ENCODE data around the gene CYP2E1. TPM values are rescaled to one million over a fixed set of nuclear protein-coding genes. Genes with fewer than 3 reads are reported as not detected.

Gene CYP2E1
- total and polyA plus RNA-seq, 10 of the 15 experiments (the other 5 are each of a cell fraction or from before 2014, with no cell fraction given) = 0.09 to 1.9 (median 0.28) TPM; not detected in 3

DNA sequence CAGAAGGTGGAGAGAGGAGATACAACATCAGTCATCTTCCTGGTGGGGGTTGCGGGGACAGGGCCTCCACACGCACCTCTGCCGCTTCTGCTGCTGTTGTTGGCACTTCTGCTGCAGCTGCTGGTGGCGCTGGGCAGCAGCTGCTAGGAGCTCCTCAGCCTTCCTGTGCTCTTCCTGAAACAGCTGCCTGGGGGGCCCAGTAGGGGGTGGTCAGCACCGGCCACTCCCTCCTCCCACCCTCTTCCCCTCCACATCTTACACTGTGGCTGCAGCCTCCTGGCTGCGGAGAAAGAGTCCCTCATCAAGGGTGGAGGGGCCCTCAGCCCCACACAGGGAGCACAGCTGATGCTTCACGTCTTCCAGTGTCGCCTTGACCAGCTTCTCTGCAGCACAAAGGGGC, 28.4 kb downstream of the CYP2E1 start:
- TF ChIP-seq SRF (IDR thresholded peaks at IDR 0.05; ENCODE audit: low read depth in 2 of 2, low read length in 2 of 2) (no peak), CEBPB (IDR thresholded peaks at IDR 0.05; ENCODE audit: borderline replicate concordance in 1 of 2, low read depth in 2 of 2, low read length in 2 of 2) (no peak), MEF2B (IDR thresholded peaks at IDR 0.05; ENCODE audit: partially characterized antibody, poor library complexity, severe bottlenecking) (no peak)
- CTCF ChIA-PET = no interaction called here

DNA sequence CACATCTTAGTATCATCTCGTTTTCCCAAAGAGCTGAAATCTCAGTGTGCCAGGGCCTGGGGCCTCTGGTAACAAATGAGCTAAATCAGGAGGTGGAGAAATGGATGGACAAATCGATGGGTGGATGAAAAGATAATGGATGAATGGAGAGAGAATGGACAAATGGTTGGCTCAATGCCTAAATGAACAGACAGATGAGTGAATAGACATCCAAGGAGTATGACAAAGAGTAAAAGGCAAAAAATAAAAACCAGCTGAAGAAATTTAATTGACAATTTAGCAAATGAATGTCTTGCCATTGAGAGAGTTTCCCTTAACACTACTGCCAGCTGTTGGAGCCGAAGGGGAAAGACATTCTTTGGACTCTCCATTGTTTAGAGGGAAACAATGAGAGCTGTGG, 30.2 kb downstream of the CYP2E1 start:
- Histone ChIP-seq H3K36me3 (ENCODE audit: control insufficient read depth in 2 of 2, insufficient read depth in 2 of 2, low read length in 1 of 2) (no peaks in the 10 kb centered on the region), H4K20me1 (ENCODE audit: control insufficient read depth, insufficient read depth) (no peaks in the 10 kb centered on the region), H3K9me3 (replicated peaks; ENCODE audit: control insufficient read depth, insufficient read depth, low read length) (no peaks in the 10 kb centered on the region), H3K79me2 (ENCODE audit: control insufficient read depth, insufficient read depth, low read length) (no peaks in the 10 kb centered on the region), H3K27me3 (replicated peaks in 1 of 2; ENCODE audit: control insufficient read depth in 2 of 2, insufficient read depth in 2 of 2, low read length in 1 of 2) (no peaks in the 10 kb centered on the region; a peak in 1 of 4 replicates), H3K9ac (ENCODE audit: control insufficient read depth, insufficient read depth, low read length) (no peak overlapping the region), H3K27ac (ENCODE audit: control insufficient read depth, insufficient read depth) (no peak overlapping the region), H3K4me2 (ENCODE audit: control insufficient read depth, insufficient read depth) (no peak overlapping the region), H2AFZ (ENCODE audit: control insufficient read depth, low read depth, low read length) (no peak overlapping the region), H3K4me3 (no peak overlapping the region), H3K4me1 (ENCODE audit: control insufficient read depth, insufficient read depth, low read length) (no peaks in the 10 kb centered on the region)
- ChIA-PET SMC1A (ENCODE audit: uncharacterized antibody, unreplicated experiment) (no interaction called here), POLR2A (no interaction called here), CTCF (no interaction called here), RAD21 (ENCODE audit: unreplicated experiment) (no interaction called here)
- no peak for ATAC-seq
- no TSS peak for BruUV-seq (replicated peaks)
- in situ Hi-C loops (cut with MboI) (no loop called here), intact Hi-C loops (cut with micrococcal nuclease; ENCODE audit: unreplicated experiment) (no loop called here)
- 0% methylated on average over 3 of the region's 3 CpGs for WGBS (ENCODE audit: insufficient coverage, insufficient replicate concordance, low lambda C conversion rate, missing lambda C conversion rate)
- no peak for DNase-seq (ENCODE audit: low read depth, low spot score)
- no peak for FAIRE-seq
- no peak for TF ChIP-seq NFXL1 (IDR thresholded peaks at IDR 0.05; ENCODE audit: borderline replicate concordance)
- no peak for TF ChIP-seq NFYB (IDR thresholded peaks at IDR 0.05; ENCODE audit: insufficient read depth, low read depth, low read length)
- TF ChIP-seq MYB (IDR thresholded peaks at IDR 0.05; ENCODE audit: borderline replicate concordance, low read depth, low read length) = no peak
- no peak for TF ChIP-seq MEF2B (IDR thresholded peaks at IDR 0.05; ENCODE audit: partially characterized antibody, poor library complexity, severe bottlenecking)
- no peak for TF ChIP-seq NRF1 (conservative IDR thresholded peaks at IDR 0.05; ENCODE audit: low read depth, low read length)
- TF ChIP-seq NR2F1 (conservative IDR thresholded peaks at IDR 0.05) = no peak
- TF ChIP-seq, protein P1, sequence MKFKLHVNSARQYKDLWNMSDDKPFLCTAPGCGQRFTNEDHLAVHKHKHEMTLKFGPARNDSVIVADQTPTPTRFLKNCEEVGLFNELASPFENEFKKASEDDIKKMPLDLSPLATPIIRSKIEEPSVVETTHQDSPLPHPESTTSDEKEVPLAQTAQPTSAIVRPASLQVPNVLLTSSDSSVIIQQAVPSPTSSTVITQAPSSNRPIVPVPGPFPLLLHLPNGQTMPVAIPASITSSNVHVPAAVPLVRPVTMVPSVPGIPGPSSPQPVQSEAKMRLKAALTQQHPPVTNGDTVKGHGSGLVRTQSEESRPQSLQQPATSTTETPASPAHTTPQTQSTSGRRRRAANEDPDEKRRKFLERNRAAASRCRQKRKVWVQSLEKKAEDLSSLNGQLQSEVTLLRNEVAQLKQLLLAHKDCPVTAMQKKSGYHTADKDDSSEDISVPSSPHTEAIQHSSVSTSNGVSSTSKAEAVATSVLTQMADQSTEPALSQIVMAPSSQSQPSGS (IDR thresholded peaks at IDR 0.05; ENCODE audit: low read length) = no peak
- no peak for TF ChIP-seq ESRRA (IDR thresholded peaks at IDR 0.05; ENCODE audit: low read length)
- no peak for TF ChIP-seq EP300 (IDR thresholded peaks at IDR 0.05; ENCODE audit: borderline replicate concordance in 1 of 2, control insufficient read depth in 1 of 2, low read depth in 2 of 2, low read length in 2 of 2)
- TF ChIP-seq, protein P2, sequence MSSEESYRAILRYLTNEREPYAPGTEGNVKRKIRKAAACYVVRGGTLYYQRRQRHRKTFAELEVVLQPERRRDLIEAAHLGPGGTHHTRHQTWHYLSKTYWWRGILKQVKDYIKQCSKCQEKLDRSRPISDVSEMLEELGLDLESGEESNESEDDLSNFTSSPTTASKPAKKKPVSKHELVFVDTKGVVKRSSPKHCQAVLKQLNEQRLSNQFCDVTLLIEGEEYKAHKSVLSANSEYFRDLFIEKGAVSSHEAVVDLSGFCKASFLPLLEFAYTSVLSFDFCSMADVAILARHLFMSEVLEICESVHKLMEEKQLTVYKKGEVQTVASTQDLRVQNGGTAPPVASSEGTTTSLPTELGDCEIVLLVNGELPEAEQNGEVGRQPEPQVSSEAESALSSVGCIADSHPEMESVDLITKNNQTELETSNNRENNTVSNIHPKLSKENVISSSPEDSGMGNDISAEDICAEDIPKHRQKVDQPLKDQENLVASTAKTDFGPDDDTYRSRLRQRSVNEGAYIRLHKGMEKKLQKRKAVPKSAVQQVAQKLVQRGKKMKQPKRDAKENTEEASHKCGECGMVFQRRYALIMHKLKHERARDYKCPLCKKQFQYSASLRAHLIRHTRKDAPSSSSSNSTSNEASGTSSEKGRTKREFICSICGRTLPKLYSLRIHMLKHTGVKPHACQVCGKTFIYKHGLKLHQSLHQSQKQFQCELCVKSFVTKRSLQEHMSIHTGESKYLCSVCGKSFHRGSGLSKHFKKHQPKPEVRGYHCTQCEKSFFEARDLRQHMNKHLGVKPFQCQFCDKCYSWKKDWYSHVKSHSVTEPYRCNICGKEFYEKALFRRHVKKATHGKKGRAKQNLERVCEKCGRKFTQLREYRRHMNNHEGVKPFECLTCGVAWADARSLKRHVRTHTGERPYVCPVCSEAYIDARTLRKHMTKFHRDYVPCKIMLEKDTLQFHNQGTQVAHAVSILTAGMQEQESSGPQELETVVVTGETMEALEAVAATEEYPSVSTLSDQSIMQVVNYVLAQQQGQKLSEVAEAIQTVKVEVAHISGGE (CRISPR knock-in tag; IDR thresholded peaks at IDR 0.05) = no peak
- TF ChIP-seq BCL11A (IDR thresholded peaks at IDR 0.05; ENCODE audit: low read depth, low read length) = no peak

More for the DNA sequence above, 28.4 kb downstream of the CYP2E1 start:
- Histone ChIP-seq H3K36me3 (ENCODE audit: control insufficient read depth in 2 of 2, insufficient read depth in 2 of 2, low read length in 1 of 2) (no peaks in the 10 kb centered on the region), H3K27me3 (replicated peaks in 1 of 2; ENCODE audit: control insufficient read depth in 2 of 2, insufficient read depth in 2 of 2, low read length in 1 of 2) (no peaks in the 10 kb centered on the region; a peak in 1 of 4 replicates), H3K27ac (ENCODE audit: control insufficient read depth, insufficient read depth) (no peak overlapping the region), H3K4me3 (no peak overlapping the region), H3K9ac (ENCODE audit: control insufficient read depth, insufficient read depth, low read length) (no peak overlapping the region), H4K20me1 (ENCODE audit: control insufficient read depth, insufficient read depth) (no peaks in the 10 kb centered on the region), H3K79me2 (ENCODE audit: control insufficient read depth, insufficient read depth, low read length) (no peaks in the 10 kb centered on the region), H2AFZ (ENCODE audit: control insufficient read depth, low read depth, low read length) (no peak overlapping the region), H3K4me1 (ENCODE audit: control insufficient read depth, insufficient read depth, low read length) (no peaks in the 10 kb centered on the region), H3K9me3 (replicated peaks; ENCODE audit: control insufficient read depth, insufficient read depth, low read length) (no peaks in the 10 kb centered on the region), H3K4me2 (ENCODE audit: control insufficient read depth, insufficient read depth) (no peak overlapping the region)
- ATAC-seq (no peak), FAIRE-seq (no peak), DNase-seq (ENCODE audit: low read depth, low spot score) (no peak)
- WGBS (ENCODE audit: insufficient coverage, insufficient replicate concordance, low lambda C conversion rate, missing lambda C conversion rate) = 21% methylated on average over 8 of the region's 8 CpGs
- BruUV-seq (replicated peaks) = no TSS peak
- intact Hi-C loops (cut with micrococcal nuclease; ENCODE audit: unreplicated experiment) (no loop called here), in situ Hi-C loops (cut with MboI) (no loop called here)
- ChIA-PET SMC1A (ENCODE audit: uncharacterized antibody, unreplicated experiment) (no interaction called here), POLR2A (no interaction called here), RAD21 (ENCODE audit: unreplicated experiment) (no interaction called here)

All from GM12878 (cell line).